DOHH2 (cell line): ENCODE data around the gene VSTM2L.

Experiments used
- EZH2phosphoT487 ChIP-seq: fragments of 200-600 bp; sonication (generic); IDR thresholded peaks from 2 replicates; pipeline ENCODE4 v1.6.1; 2017; ENCODE audit warnings: borderline replicate concordance, mild to moderate bottlenecking, antibody characterized with exemption, low read length, moderate library complexity, mixed read lengths
- TF ChIP-seq, protein P1 (sequence below): fragments of 200-600 bp; sonication (generic); IDR thresholded peaks from one replicate; pipeline ENCODE4 v1.5.1; 2014; ENCODE audit warnings: antibody characterized with exemption, mild to moderate bottlenecking, low read depth, low read length; ENCODE audit not compliant: poor library complexity, severe bottlenecking

DNA sequence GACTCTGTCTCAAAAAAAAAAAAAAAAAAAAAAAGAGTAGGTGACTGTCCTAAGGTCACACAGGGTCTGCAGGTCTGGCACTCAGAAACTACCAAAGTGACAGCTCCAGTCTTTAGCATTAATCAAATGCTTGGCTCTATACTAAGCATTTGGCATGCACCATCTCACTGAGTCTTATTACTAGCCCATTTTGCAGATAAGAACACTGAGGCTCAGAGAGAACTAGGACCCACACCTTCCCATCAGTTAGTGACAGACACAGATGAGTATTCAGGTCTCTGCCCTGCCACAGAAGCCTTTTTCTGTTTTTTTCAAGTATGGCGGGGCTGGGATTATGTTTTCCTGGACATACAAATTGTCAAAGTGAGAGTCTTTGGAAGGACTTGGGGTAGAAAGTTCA, 23.1 kb upstream of the VSTM2L start:
- TF ChIP-seq, protein P1, sequence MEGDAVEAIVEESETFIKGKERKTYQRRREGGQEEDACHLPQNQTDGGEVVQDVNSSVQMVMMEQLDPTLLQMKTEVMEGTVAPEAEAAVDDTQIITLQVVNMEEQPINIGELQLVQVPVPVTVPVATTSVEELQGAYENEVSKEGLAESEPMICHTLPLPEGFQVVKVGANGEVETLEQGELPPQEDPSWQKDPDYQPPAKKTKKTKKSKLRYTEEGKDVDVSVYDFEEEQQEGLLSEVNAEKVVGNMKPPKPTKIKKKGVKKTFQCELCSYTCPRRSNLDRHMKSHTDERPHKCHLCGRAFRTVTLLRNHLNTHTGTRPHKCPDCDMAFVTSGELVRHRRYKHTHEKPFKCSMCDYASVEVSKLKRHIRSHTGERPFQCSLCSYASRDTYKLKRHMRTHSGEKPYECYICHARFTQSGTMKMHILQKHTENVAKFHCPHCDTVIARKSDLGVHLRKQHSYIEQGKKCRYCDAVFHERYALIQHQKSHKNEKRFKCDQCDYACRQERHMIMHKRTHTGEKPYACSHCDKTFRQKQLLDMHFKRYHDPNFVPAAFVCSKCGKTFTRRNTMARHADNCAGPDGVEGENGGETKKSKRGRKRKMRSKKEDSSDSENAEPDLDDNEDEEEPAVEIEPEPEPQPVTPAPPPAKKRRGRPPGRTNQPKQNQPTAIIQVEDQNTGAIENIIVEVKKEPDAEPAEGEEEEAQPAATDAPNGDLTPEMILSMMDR, result no peak
- TF ChIP-seq EZH2phosphoT487, result no peak
